A673 (cell line): Measurements from ENCODE around the gene ARHGAP32. TPM values are rescaled to one million over a fixed set of nuclear protein-coding genes. Genes with fewer than 3 reads are reported as not detected.

Experiments used
- BruUV-seq: library from RNA; stranded (reverse); fragments of 400-500 nt; replicated peaks from 2 replicates; lab custom pipeline; 2021; lab: Mats Ljungman, UMichigan
- CTCF ChIA-PET: fragments of 300-600 bp; sonication (Branson Sonifier 250); formaldehyde crosslinking; loops from one replicate; lab custom pipeline; 2022; ENCODE audit warnings: antibody characterized with exemption; lab: Charles Lee
- POLR2A ChIA-PET: fragments of 300-600 bp; sonication (Branson Sonifier 250); formaldehyde crosslinking; loops from one replicate; lab custom pipeline; 2022; ENCODE audit warnings: antibody characterized with exemption; ENCODE audit not compliant: low non-redundant PET; lab: Charles Lee
- DNase-seq: peaks from one replicate; pipeline ENCODE4 v3.0.0-alpha.2; 2015; ENCODE audit warnings: low spot score
- H3K27ac ChIP-seq: fragments of 200-600 bp; sonication (generic); 2 replicates; pipeline ENCODE4 v1.5.1; 2016; ENCODE audit warnings: mixed run types, low read depth, mild to moderate bottlenecking, mixed read lengths, antibody characterized with exemption, low read length; ENCODE audit not compliant: poor library complexity, severe bottlenecking
- H3K27me3 ChIP-seq: fragments of 200-600 bp; sonication (generic); replicated peaks from 2 replicates; pipeline ENCODE4 v1.6.1; 2017; ENCODE audit warnings: mixed run types, low read depth, mild to moderate bottlenecking, mixed read lengths, antibody characterized with exemption, low read length; ENCODE audit not compliant: insufficient read depth, poor library complexity
- H3K36me3 ChIP-seq: fragments of 200-600 bp; sonication (generic); 2 replicates; pipeline ENCODE4 v1.6.1; 2016; ENCODE audit warnings: mixed run types, mild to moderate bottlenecking, mixed read lengths, antibody characterized with exemption, low read length; ENCODE audit not compliant: insufficient read depth, poor library complexity, severe bottlenecking
- H3K4me1 ChIP-seq: fragments of 200-600 bp; sonication (generic); 2 replicates; pipeline ENCODE4 v1.6.1; 2017; ENCODE audit warnings: mixed run types, mild to moderate bottlenecking, mixed read lengths, antibody characterized with exemption, low read length; ENCODE audit not compliant: insufficient read depth, poor library complexity, severe bottlenecking
- H3K4me3 ChIP-seq: fragments of 200-600 bp; sonication (generic); 2 replicates; pipeline ENCODE4 v1.5.1; 2016; ENCODE audit warnings: low read depth, mixed run types, mild to moderate bottlenecking, mixed read lengths, low read length; ENCODE audit not compliant: poor library complexity, severe bottlenecking
- H3K9me3 ChIP-seq: fragments of 200-600 bp; sonication (generic); 2 replicates; pipeline ENCODE4 v1.6.1; 2016; ENCODE audit warnings: mixed run types, low read depth, mild to moderate bottlenecking, mixed read lengths, antibody characterized with exemption, low read length; ENCODE audit not compliant: poor library complexity, severe bottlenecking
- EZH2 ChIP-seq: fragments of 200-600 bp; sonication (generic); IDR thresholded peaks from 2 replicates; pipeline ENCODE4 v1.6.1; 2017; ENCODE audit warnings: borderline replicate concordance, low read depth, mild to moderate bottlenecking, mixed read lengths, antibody characterized with exemption, low read length; ENCODE audit not compliant: poor library complexity, severe bottlenecking
- intact Hi-C: fragments of 100-400 bp; cut with micrococcal nuclease; formaldehyde crosslinking; loops from one replicate; pipeline ENCODE4 v1.10.0; 2022; ENCODE audit not compliant: unreplicated experiment
- total RNA-seq: library from RNA; stranded (reverse); gene quantifications from 2 replicates; pipeline ENCODE4 v1.2.3, GENCODE V29; 2021
- TF ChIP-seq, protein P1 (sequence below): fragments of 300-800, 200-600 bp; sonication (generic); conservative IDR thresholded peaks from 2 replicates; pipeline ENCODE4 v1.5.1; 2017; ENCODE audit warnings: low read depth, mild to moderate bottlenecking, antibody characterized with exemption, low read length, moderate library complexity, mixed read lengths

ARHGAP32 gene
- total RNA-seq, 1 experiment from 2014 or later = 42.8 TPM

DNA sequence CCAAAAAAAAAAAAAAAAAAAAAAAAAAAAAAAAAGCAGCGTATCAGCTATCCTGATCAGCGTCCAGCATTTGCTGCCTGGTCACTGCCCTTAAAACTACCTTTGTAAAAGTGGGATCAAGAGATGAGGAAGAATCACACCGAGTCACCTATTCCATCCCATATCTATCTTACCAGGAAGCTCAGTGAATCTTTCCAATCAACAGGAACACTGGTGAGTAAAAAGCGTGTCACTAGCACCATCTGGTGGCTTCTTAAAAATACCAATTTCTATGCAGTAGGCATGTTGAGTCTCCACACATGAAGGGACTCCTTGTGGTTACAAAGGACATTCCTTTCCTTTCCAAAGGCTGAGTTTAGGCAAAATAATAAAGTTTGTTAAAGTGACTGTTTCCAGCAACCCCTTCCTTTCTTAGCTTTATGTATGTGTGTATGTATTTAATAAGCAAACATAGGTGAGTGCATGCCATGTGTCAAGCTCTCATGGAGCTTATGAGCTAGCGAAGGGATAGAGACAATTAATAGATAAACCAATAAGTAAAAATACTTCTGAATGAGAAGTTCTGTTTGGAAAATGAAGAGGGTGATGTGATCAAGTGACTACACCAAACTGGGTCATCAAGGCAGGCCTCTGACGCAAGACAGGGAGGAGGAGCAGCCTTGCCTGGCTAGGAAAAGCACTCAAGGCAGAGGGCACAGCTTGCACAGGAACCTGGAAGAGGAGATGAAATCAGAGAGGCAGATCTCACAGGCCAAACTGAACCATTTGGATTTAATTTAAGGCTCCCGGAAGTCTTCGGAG lies 235.5 kb downstream of the ARHGAP32 start:
- BruUV-seq = no TSS peak
- H3K9me3 ChIP-seq = no peaks in the 10 kb centered on the region
- no peak overlapping the region for H3K4me3 ChIP-seq
- ChIA-PET CTCF (interaction anchor here (0.6 to 2.1 kb wide), 13 partner anchors 14 to 76 kb away, joined by 3 to 69 read pairs (median 4); partner anchors contain the start of genes KCNJ5 and TP53AIP1), POLR2A (no interaction called here)
- intact Hi-C loops = loop anchor here (1.0 to 10.0 kb wide), 4 partner anchors 72 to 798 kb away; no protein-coding TSS in a partner anchor
- no peaks in the 10 kb centered on the region for H3K27me3 ChIP-seq
- peak; percentile 84 for DNase-seq
- no peaks in the 10 kb centered on the region for H3K4me1 ChIP-seq
- no peak for TF ChIP-seq EZH2
- TF ChIP-seq, protein P1, sequence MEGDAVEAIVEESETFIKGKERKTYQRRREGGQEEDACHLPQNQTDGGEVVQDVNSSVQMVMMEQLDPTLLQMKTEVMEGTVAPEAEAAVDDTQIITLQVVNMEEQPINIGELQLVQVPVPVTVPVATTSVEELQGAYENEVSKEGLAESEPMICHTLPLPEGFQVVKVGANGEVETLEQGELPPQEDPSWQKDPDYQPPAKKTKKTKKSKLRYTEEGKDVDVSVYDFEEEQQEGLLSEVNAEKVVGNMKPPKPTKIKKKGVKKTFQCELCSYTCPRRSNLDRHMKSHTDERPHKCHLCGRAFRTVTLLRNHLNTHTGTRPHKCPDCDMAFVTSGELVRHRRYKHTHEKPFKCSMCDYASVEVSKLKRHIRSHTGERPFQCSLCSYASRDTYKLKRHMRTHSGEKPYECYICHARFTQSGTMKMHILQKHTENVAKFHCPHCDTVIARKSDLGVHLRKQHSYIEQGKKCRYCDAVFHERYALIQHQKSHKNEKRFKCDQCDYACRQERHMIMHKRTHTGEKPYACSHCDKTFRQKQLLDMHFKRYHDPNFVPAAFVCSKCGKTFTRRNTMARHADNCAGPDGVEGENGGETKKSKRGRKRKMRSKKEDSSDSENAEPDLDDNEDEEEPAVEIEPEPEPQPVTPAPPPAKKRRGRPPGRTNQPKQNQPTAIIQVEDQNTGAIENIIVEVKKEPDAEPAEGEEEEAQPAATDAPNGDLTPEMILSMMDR = peak; percentile 85
- H3K27ac ChIP-seq = no peak overlapping the region
- H3K36me3 ChIP-seq = no peaks in the 10 kb centered on the region

DNA sequence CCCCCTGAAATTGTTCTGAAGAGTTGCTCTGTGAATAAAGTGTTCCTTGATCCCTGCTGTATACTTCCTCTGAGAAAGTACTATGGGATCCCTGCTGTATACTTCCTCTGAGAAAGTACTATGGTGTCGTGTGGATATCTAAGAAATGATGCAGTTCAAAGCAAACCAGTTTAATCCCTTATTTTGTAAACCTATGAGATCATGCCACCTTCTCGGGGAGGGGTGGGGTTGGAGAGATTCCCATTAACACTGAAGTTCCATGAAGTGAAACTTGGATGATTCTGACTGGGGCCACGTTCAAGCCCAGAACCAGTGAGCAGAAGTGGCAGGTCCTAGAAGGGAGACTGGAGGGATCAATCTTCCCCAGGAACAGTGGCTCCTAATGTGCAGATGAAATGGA lies 236.5 kb downstream of the ARHGAP32 start:
- TF ChIP-seq EZH2 = no peak
- TF ChIP-seq, protein P1 = no peak
- no TSS peak for BruUV-seq

DNA sequence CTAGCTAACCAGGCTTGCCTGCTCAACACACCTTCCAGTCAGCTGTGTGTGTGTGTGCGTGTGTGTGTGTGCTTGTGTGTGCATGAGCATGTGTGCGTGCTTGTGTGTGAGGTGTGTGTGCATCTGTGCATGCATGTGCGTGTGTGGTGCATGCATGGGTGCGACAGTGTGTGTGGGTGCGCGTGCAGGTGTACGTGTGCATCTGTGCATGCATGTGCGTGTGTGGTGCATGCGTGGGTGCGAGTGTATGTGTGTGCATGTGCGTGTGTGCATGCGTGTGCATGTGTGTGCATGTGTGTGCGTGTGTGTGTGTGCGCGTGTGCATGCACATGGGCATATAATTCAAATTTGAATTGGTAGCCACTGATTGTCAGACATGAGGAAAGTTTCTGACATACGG lies 239.0 kb downstream of the ARHGAP32 start:
- CTCF ChIA-PET = interaction anchor here (1.0 kb wide), 1 partner anchor 68 kb away, joined by 3 read pairs; no protein-coding TSS in a partner anchor
- Histone ChIP-seq H3K36me3 (no peaks in the 10 kb centered on the region), H3K27ac (no peak overlapping the region), H3K4me3 (no peak overlapping the region), H3K27me3 (no peaks in the 10 kb centered on the region), H3K9me3 (no peaks in the 10 kb centered on the region), H3K4me1 (no peaks in the 10 kb centered on the region)
- intact Hi-C loops = loop anchor here (10.0 kb wide), 3 partner anchors 382 to 802 kb away; no protein-coding TSS in a partner anchor
- POLR2A ChIA-PET = no interaction called here
- TF ChIP-seq, protein P1 = no peak
- no peak for TF ChIP-seq EZH2
- no TSS peak for BruUV-seq
- no peak for DNase-seq

More for the DNA sequence above, 236.5 kb downstream of the ARHGAP32 start:
- DNase-seq = no peak
- POLR2A ChIA-PET = no interaction called here
- H3K36me3 ChIP-seq = no peaks in the 10 kb centered on the region
- H3K9me3 ChIP-seq = no peaks in the 10 kb centered on the region
- CTCF ChIA-PET = interaction anchor here (0.8 to 2.1 kb wide), 2 partner anchors 63 to 70 kb away, joined by 4 to 69 read pairs; no protein-coding TSS in a partner anchor
- no peaks in the 10 kb centered on the region for H3K27me3 ChIP-seq
- intact Hi-C loops = loop anchor here (1.0 to 10.0 kb wide), 4 partner anchors 71 to 799 kb away; no protein-coding TSS in a partner anchor
- no peaks in the 10 kb centered on the region for H3K4me1 ChIP-seq
- no peak overlapping the region for H3K4me3 ChIP-seq
- no peak overlapping the region for H3K27ac ChIP-seq
